Activated CD4-positive, alpha-beta T cell treated with anti-CD3 and anti-CD28 coated beads for 1 hour (primary cell): ENCODE data around the gene RHOH.
"Not testable (repeated sequence)": the region's sequence is repeated elsewhere in the genome, so short reads cannot be mapped to it uniquely, and the experiment has no call there.

ENCODE experiments used
- DNase-seq: peaks from one replicate; pipeline ENCODE4 v3.0.0-alpha.2; 2020

The RHOH gene

GRCh38 chr4:40196724-40197281, at the start of gene RHOH:
Gene RHOH, plus strand, starts transcription at chr4:40197031. Its CDS starts 46,356 bp downstream, at chr4:40243387.
- DNase-seq: peak; percentile 66

GRCh38 chr4:40147490-40147889, 49.3 kb upstream of the RHOH start:
- DNase-seq: not testable (repeated sequence)

- peak; percentile 57 for DNase-seq
These were observed 46.9 kb upstream of the RHOH start for GRCh38 chr4:40149960-40150385.

GRCh38 chr4:40150932-40151331, 45.9 kb upstream of the RHOH start:
- no peak for DNase-seq

GRCh38 chr4:40152637-40153036, 44.2 kb upstream of the RHOH start:
- no peak for DNase-seq

- DNase-seq: no peak
These were observed 39.4 kb upstream of the RHOH start for GRCh38 chr4:40157436-40157835.

GRCh38 chr4:40160258-40160657, 36.6 kb upstream of the RHOH start:
- DNase-seq: no peak

- DNase-seq: no peak
These were observed 32.4 kb upstream of the RHOH start for GRCh38 chr4:40164459-40164858.

- DNase-seq: no peak
These were observed 30.9 kb upstream of the RHOH start for GRCh38 chr4:40165916-40166315.

GRCh38 chr4:40168070-40168469, 28.8 kb upstream of the RHOH start:
- DNase-seq: no peak

GRCh38 chr4:40170588-40170987, 26.2 kb upstream of the RHOH start:
- DNase-seq: no peak

GRCh38 chr4:40173470-40173875, 23.4 kb upstream of the RHOH start:
- DNase-seq: no peak

GRCh38 chr4:40176602-40177001, 20.2 kb upstream of the RHOH start:
- no peak for DNase-seq

GRCh38 chr4:40177591-40177990, 19.2 kb upstream of the RHOH start:
- no peak for DNase-seq

- DNase-seq: no peak
These were observed 18.2 kb upstream of the RHOH start for GRCh38 chr4:40178672-40179071.

- DNase-seq: no peak
These were observed 17.5 kb upstream of the RHOH start for GRCh38 chr4:40179360-40179759.

- no peak for DNase-seq
These were observed 16.5 kb upstream of the RHOH start for GRCh38 chr4:40180356-40180755.

GRCh38 chr4:40182001-40182400, 14.8 kb upstream of the RHOH start:
- no peak for DNase-seq

GRCh38 chr4:40182954-40183353, 13.9 kb upstream of the RHOH start:
- DNase-seq: no peak

- no peak for DNase-seq
These were observed 13.0 kb upstream of the RHOH start for GRCh38 chr4:40183615-40184411.

GRCh38 chr4:40185830-40186664, 10.8 kb upstream of the RHOH start:
- no peak for DNase-seq

- DNase-seq: no peak
These were observed 10.2 kb upstream of the RHOH start for GRCh38 chr4:40186665-40187014.

GRCh38 chr4:40187386-40187906, 9.4 kb upstream of the RHOH start:
- DNase-seq: no peak

- DNase-seq: no peak
These were observed 6.8 kb upstream of the RHOH start for GRCh38 chr4:40190019-40190418.
